Epithelial cell of esophagus (primary cell): ENCODE results near the gene HNF1B.
A peak's percentile ranks its signal among the peaks of the same experiment; 100 is the strongest.

Source experiments
- DNase-seq: peaks from one replicate; pipeline ENCODE4 v3.0.0; 2010; ENCODE audit warnings: low read depth
- H3K4me3 ChIP-seq: 2 replicates; pipeline ENCODE4 v1.5.1; 2011; ENCODE audit warnings: mild to moderate bottlenecking, low read length, control low read depth
- CTCF ChIP-seq: IDR thresholded peaks from 2 replicates; pipeline ENCODE4 v1.5.1; 2011; ENCODE audit warnings: low read depth, mild to moderate bottlenecking, low read length, control low read depth, inconsistent platforms; ENCODE audit not compliant: insufficient read depth; ENCODE audit errors: missing control alignments

Gene HNF1B

DNA sequence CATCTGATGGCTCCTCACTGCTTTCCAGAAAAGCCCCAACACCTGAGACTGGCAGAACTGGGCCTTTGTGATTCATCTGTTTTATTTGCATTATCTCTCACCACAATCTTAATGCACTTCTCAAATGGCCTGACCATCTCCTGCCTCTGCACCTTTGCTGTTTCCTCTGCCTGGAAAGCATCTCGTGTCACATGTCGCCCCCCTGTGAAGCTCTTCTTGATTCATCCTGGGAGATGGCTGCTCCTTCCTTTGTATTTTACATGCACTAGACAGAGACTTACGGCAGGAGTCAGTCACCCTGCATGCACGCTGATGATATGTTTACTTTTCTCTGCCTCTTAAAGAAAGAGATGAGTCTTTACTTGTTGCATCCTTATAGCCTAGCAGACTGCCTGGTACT is 30.0 kb downstream of the HNF1B start:
- H3K4me3 ChIP-seq = no peak overlapping the region
- peak; percentile 58 for DNase-seq
- peak; percentile 52 for TF ChIP-seq CTCF

GRCh38 chr17:37713624-37714023 is 31.2 kb downstream of the HNF1B start:
- DNase-seq = no peak
- H3K4me3 ChIP-seq = no peak overlapping the region
- TF ChIP-seq CTCF = no peak

DNA sequence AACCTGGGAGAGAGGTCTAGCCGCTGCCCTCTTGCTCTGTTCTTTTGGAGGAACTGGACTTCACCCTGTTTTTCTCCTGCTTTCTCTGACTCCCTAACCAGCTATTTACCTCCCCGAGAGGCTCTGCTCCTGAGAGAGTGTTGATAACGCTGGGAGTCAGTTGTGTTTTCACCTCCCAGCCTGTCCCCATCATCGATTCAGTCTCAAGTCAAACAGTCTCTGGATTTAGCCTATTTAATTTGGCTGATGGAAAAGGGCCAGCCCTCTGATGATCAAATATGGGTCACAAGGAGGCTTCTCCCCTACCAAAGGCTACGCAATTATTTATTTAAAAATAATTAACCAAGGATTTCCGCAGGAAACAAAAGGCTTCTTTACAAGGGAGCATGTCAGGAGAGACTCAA is 31.8 kb downstream of the HNF1B start:
- no peak for TF ChIP-seq CTCF
- DNase-seq = no peak
- H3K4me3 ChIP-seq = no peak overlapping the region

DNA sequence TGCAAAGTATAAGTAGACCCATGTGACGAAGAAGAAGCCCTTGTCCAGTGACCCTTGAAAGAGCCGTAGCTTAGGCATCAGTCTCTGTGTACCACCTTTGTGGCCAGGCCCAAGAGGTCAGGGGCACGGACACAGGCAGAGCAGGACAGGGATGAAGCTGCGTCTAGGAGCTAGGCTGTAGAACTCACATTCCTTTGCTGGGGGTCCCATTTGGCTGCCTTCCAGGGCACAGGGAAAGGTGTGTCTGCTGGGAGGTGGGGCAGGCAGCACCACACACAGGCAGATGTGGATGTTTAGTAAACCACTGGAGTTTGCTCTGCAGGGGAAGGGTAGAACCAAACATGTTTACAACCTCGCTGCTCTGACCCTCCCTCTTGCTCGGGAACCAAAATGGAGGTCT is 33.7 kb downstream of the HNF1B start:
- no peak for TF ChIP-seq CTCF
- no peak for DNase-seq
- no peak overlapping the region for H3K4me3 ChIP-seq

DNA sequence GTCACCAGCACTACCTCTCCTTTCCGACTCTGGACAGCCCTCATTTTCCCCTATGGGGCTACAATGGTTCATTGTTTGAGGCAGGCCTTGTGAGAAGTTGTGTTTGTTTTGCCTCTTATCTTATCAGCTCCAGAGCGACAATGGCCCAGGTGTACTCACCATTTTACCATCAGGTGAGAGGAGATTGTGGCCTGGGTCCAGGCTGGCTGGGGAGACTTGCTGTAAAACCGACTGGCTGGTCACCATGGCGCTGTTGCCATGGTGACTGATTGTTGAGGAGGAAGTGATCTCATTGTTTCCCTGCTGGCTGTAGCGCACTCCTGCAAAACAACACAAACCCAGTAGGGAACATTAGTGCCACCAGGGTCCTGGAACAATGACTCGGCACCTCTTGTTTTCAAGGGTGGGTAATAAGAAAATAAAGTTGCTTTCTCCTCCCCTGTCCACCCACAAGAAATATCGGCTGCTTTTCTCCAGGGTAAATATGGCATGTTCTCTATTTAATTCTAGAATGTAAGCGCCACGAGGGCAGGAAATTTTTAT is 34.4 kb downstream of the HNF1B start:
- DNase-seq = peak; percentile 36
- TF ChIP-seq CTCF = no peak

GRCh38 chr17:37708616-37709212 is 36.1 kb downstream of the HNF1B start:
- no peak overlapping the region for H3K4me3 ChIP-seq
- no peak for TF ChIP-seq CTCF
- peak; percentile 53 for DNase-seq

More for the DNA sequence above, 34.4 kb downstream of the HNF1B start:
- no peak overlapping the region for H3K4me3 ChIP-seq

GRCh38 chr17:37708008-37708615 is 36.7 kb downstream of the HNF1B start:
- no peak for TF ChIP-seq CTCF
- DNase-seq = no peak
- H3K4me3 ChIP-seq = no peak overlapping the region
